GM21526 (cell line): Measurements from ENCODE around the gene TBC1D10A.
A peak's percentile ranks its signal among the peaks of the same experiment; 100 is the strongest.

Experiments
- ATAC-seq: cut with Tn5 transposase; IDR thresholded peaks from one replicate; pipeline ENCODE4 v1.9.1; 2021; ENCODE audit warnings: moderate library complexity; ENCODE audit not compliant: unreplicated experiment, low FRiP score

The TBC1D10A gene

GRCh38 chr22:30304495-30305244 is 22.1 kb downstream of the TBC1D10A start:
- ATAC-seq: no peak

GRCh38 chr22:30302810-30303138 is 24.0 kb downstream of the TBC1D10A start:
- ATAC-seq: no peak

GRCh38 chr22:30301995-30302809 is 24.5 kb downstream of the TBC1D10A start:
- no peak for ATAC-seq

GRCh38 chr22:30299322-30299721 is 27.4 kb downstream of the TBC1D10A start:
- ATAC-seq: no peak

DNA sequence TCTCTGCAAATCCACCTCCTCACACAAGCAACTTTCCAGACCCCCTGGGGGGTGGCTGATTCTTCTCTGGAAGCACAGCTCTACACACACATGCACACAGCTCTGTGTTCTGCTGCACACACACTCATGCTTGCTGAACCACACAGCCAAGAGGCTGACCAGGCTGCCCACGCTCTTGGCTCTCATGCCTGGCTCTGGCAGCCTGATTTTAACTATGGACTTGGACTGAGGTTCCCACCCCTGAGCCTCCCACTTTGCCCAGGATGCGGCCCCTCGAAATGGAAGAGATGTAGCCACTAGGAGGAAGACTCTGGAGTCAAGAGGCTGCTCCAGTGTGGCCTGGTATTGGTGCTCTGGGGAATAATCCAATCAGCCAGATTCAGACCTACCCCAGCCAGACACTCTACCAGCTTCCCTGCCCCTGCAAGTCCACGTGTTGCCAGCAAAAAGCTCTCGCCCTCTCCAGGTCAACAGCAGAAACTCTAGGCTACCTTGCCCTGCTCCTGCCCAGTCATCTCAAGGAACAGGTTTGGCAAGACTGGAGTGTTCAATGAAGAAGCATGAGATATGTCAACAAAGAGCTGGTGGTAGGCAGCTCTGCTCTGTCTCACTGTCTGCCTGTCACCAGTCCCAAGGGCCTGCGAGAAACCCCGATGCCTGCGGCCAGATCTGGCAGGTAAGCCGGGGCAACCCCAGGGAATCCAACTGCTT is 28.6 kb downstream of the TBC1D10A start:
- no peak for ATAC-seq

DNA sequence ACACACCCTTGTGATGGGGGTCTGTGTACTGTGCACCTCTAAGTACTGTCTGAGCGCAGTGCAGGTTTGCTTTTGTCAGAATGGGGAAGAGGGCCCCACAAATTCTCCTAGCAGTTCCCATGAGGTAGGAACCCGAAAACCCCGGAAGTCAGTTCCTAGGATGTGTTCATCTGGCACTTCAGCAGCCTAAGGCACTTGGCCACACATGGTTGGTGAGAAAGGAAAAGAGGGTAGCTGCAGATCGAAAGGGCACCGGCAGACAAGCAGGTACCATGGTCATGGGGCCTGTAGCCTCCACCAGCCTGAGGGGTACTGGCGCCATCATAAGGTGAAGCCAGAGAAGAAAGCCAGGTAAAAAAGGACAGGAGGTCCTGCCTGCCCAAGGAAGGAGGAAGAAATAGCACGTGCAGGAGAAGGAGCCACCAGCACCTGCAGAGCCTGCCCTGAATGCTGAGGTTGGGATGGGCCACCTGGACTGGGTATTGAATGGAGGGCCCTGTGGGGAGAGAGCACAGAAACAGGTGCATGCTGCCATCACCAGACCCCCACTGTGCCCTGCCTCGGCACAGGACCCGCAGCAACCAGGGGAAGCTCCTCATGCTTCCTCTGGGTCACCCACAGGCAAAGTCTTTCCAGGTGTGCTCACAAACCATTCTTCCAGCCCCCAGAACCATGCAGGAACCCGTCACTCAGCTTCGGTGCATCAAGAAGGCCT is 29.3 kb downstream of the TBC1D10A start:
- ATAC-seq: no peak

DNA sequence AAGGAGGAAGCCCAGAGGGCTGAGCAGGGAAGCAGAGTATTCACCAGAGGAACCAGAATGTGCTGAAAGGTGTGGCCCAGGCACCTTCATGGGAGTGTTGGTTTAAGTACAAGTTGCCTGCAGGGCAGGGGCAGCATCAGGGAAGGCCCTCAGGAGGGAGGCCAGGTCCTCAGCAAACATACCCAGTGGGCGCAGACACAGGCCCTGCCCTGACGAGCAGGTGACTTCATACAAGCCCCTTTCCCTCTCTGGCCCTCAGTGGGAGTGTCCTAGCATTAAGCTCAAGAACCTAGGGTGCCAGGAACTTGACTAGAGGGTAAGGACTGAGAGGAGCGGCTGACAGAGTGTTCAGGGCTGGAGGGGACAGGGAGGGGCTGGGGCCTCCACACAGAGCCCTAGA is 29.9 kb downstream of the TBC1D10A start:
- ATAC-seq: no peak

GRCh38 chr22:30296324-30296723 is 30.4 kb downstream of the TBC1D10A start:
- ATAC-seq: no peak

DNA sequence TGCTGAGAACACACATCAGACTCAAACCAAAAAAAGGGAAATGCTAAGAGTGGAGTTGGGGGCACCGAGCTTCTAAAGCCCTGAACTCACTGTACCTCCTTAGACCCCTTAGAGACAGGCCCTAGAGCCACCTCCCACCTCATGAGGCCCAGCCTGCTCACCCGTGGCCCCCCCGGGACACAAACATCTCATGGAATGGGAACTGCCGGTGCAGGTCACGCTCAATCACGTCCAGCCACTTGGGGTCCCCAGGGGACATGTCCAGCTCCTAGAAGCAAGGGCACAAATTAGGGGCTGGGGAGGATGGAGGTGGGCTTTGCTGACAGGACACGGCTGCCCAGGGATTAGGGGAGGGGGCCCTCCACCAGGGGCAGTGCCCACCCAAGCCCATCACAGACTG is 31.2 kb downstream of the TBC1D10A start:
- ATAC-seq: no peak

- ATAC-seq: no peak
Observed at GRCh38 chr22:30294830-30295229, 31.9 kb downstream of the TBC1D10A start.

GRCh38 chr22:30294066-30294465 is 32.7 kb downstream of the TBC1D10A start:
- ATAC-seq: no peak

GRCh38 chr22:30293026-30293425 is 33.7 kb downstream of the TBC1D10A start:
- no peak for ATAC-seq

DNA sequence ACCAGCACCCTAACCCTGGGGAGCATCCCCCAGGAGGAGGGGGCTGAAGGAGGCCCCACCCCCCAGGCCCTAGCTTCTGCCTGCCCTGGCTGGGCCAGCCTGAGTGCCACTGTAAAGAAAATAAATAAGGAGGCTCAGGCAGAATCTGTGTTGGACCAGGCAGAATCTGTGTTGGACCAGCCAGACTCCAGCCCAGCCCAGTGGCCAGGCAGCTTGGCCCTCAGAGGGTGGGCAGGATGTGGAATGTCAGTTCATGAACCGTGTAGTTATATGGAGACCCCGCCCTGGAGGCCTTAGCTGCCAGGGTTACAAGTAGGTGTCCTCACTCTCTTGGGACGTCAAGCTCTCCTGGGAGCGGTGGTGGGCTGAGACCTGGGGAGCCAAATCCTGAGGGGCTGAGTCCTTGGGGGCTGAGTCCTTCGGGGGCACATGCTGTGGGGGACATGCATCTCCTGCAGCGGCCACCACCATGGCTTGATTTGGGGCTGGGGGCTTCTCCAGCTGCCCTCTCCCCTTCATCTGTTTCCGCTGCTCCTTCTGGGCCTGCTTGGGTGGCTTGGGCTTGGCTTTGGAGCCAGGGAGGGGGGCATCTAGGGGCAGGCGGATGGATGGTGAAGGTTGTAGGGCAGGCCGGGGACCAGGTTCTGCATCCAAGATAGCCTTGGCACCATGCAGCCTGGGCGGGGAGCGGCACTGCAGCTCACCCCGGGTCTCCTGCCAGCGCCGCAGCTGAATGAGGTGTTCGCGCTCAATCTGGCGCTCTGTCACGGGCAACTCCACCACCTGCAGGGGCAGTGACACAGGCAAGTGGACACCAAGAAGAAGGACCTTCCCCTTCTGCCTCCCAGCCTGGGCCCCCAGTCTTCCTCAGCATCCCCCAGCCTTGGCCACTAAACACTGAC is 34.4 kb downstream of the TBC1D10A start:
- ATAC-seq: no peak

DNA sequence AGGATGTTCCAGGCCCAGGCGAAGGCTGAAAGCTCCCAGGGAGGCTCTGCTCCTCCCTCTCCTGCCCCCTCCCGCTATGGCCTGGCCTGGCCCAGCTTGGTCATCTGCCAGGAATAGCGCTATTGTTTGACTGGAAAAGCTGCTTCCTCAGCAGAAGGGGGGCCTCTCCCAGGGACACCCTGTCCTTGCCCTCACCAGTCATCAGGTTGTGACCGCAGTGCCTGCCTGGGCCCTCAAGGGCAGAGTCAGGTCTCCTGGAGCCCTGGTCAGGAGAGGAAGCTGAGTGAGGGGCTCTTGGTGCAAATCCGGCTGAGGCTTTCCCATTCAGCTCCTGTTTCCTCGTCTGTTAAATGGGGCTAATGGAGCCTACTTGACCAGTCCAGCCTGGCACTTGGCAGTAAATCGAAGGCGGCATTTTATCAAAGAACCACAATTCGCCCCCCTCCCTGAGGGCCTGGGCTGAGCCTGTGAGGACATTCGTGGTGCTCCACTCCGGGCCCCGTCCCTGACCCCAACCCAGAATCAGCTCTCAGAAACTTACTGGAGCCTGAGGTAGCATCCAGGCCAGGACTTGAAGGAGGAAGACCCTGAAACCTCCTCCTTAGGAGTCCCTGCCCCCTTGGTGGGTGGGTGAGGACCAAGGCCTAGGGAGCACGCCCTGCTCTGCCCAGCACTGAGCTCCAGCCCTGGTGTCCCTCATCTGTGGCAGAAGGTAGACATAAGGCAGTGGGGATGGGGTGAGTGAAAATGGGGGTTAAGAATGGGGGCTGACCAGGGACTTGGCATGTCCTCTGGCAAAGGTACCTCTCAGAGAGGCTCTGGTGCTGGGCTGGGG is 35.5 kb downstream of the TBC1D10A start:
- no peak for ATAC-seq

- no peak for ATAC-seq
Observed at GRCh38 chr22:30290342-30291057, 36.2 kb downstream of the TBC1D10A start.

DNA sequence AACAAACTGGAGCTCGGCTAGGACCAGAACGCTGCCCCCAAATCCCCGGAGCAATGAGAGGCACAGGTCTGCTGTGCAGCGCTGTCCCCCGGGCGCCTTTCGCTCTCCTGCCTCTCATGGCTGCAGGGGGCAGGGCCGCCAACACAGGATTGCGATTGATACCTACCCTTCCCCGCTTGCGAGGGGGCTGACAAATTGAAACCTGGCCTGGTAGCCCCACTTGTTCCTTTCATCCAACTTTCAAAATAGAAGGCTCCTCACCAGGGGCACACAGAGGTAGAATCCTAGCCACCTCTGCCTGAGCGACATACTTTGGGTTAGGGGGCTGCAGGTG is 36.8 kb downstream of the TBC1D10A start:
- ATAC-seq: no peak

DNA sequence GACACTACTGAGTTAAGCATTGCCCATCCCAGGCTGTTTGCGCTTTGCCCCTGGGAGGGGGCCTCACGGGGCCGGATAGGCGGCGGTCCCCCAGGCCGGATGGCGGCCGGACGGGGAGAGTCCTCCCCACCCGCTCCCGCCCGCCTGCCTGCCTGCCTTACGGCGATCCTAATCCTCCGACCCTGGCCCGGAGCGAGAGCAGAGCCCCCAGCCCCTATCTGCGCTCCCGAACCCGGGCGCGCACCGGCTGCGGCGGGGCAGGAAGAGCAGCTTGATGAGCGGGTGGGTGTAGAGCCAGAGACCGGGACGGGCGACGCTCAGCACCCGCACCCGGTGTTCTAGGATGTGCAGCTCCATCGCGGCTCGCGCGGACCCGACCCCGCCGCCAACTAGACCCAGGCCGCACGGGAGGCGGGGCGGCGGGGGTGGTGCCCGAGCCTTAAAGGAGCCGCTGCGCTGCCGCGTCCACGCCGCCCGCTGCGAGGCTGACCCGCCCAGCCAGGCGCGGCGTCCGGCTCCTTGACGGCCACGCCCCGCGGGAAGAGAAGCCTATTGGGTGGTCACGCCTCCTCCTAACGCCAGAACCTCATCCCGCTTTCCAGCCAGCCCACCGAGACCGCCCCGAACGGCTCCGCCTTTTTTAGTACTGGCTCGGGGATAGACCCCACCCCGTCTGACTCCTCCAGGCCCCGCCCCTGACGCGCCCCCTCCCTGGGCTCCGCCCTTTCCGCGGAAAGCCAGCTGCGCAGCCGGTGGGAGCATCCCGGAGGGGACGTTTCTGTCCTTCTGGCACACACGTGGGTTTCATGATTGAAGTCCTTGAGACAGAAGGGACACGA is 37.4 kb downstream of the TBC1D10A start, which contains the start of gene CASTOR1:
TSS of gene CASTOR1 (minus strand) at position 365 of the 839 bp plus-strand sequence. CDS start at position 357, 8 bp downstream.
- peak; percentile 63 for ATAC-seq
